Lower leg skin (tissue), 4 donors: ENCODE results near the gene PPARG. TPM values are rescaled to one million over a fixed set of nuclear protein-coding genes. Genes with fewer than 3 reads are reported as not detected.
"Not testable (repeated sequence)": the region's sequence is repeated elsewhere in the genome, so short reads cannot be mapped to it uniquely, and the experiment has no call there.

ENCODE experiments used
- DNase-seq, 2 donors: peaks; one replicate each; pipeline ENCODE4 v3.0.0-alpha.2; 2019; ENCODE audit warnings: low spot score in 2 of 2
- H3K4me3 ChIP-seq: fragments of 200-600 bp; sonication (generic); 2 replicates; pipeline ENCODE4 v1.5.1; 2017; ENCODE audit warnings: mild to moderate bottlenecking, low read depth; ENCODE audit not compliant: poor library complexity, severe bottlenecking
- POLR2A ChIP-seq, 2 donors: fragments of 450-650 bp; IDR thresholded peaks; one replicate each; pipeline ENCODE4 v1.6.1; 2016 to 2017; ENCODE audit warnings: antibody characterized with exemption in 2 of 2, mild to moderate bottlenecking in 1 of 2, moderate library complexity in 1 of 2
- WGBS, 2 donors: methylation state at CpG; one replicate each; pipeline ENCODE4 v1.1.5; 2018; 5-methylcytosine and 5-hydroxymethylcytosine counted together
- intact Hi-C: fragments of 100-400 bp; cut with DNase I; formaldehyde crosslinking; loops from one replicate; pipeline ENCODE4 v1.15.0; 2023; ENCODE audit warnings: low total_unique reads
- total RNA-seq, 4 donors: library from RNA; depleted of rRNA; stranded (reverse); fragments of >200 nt; gene quantifications; one replicate each; pipeline ENCODE4 v1.1.0, GENCODE V29; 2016
- TF ChIP-seq, protein P1 (sequence below), 3 donors: fragments of 450-650 bp; IDR thresholded peaks; one replicate each; pipeline ENCODE4 v1.5.1; 2016; ENCODE audit warnings: antibody characterized with exemption in 3 of 3, mild to moderate bottlenecking in 3 of 3, moderate library complexity in 2 of 3

PPARG gene
- total RNA-seq, 4 donors from 2014 or later: 8.4 to 14.1 (median 9.8) TPM

DNA sequence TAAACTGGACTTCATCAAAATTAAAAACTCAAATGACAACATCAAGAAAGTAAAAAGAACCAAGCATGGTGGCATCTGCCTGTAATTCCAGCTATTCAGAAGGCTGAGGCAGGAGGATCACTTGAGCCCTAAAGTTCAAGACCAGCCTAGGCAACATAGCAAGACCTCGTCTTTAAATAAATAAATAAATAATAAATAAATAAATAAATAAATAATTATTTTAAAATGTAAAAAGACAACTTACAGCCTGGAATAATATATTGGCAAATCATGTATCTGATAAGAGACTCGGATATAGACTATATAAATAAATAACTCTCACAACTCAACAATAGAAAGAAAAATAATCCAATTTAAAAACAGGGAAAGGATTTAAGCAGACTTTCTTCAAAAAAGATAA lies 4.3 kb upstream of the PPARG start:
- intact Hi-C loops: no loop called here
- TF ChIP-seq POLR2A (IDR thresholded peaks at IDR 0.05): no peak
- TF ChIP-seq, protein P1, sequence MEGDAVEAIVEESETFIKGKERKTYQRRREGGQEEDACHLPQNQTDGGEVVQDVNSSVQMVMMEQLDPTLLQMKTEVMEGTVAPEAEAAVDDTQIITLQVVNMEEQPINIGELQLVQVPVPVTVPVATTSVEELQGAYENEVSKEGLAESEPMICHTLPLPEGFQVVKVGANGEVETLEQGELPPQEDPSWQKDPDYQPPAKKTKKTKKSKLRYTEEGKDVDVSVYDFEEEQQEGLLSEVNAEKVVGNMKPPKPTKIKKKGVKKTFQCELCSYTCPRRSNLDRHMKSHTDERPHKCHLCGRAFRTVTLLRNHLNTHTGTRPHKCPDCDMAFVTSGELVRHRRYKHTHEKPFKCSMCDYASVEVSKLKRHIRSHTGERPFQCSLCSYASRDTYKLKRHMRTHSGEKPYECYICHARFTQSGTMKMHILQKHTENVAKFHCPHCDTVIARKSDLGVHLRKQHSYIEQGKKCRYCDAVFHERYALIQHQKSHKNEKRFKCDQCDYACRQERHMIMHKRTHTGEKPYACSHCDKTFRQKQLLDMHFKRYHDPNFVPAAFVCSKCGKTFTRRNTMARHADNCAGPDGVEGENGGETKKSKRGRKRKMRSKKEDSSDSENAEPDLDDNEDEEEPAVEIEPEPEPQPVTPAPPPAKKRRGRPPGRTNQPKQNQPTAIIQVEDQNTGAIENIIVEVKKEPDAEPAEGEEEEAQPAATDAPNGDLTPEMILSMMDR (IDR thresholded peaks at IDR 0.05): no peak

DNA sequence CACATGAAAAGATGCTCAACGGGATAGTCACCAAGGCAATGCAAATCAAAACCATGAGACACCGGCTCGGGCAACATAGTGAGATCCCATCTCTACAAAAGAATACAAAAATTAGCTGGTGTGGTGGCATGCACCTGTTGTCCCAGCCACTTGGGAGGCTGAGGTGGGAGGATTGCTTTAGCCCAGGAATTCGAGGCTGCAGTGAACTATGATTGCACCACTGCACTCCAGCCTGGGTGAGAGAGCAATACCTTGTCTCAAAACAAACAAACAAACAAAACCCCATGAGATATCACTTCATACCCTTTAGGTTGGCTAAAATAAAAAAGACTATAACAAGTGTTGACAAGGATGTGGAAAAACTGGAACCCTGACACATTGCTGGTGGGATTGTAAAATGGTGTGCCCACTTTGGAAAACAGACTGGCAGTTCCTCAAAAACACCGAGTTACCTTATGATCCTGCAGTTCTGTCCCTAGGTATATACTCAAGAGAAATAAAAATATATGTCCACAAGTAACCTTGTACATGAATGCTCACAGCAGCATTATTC lies 3.8 kb upstream of the PPARG start:
- DNase-seq: no peak
- TF ChIP-seq POLR2A (IDR thresholded peaks at IDR 0.05): no peak
- TF ChIP-seq, protein P1 (IDR thresholded peaks at IDR 0.05): no peak
- no peak overlapping the region for H3K4me3 ChIP-seq
- 82 to 92% methylated on average over 5 of the region's 5 CpGs for WGBS, 2 donors
- intact Hi-C loops: no loop called here

More for the DNA sequence above, 4.3 kb upstream of the PPARG start:
- H3K4me3 ChIP-seq: no peak overlapping the region
- WGBS, 2 donors: 90 to 92% methylated on average over 2 of the region's 2 CpGs
- DNase-seq: no peak

DNA sequence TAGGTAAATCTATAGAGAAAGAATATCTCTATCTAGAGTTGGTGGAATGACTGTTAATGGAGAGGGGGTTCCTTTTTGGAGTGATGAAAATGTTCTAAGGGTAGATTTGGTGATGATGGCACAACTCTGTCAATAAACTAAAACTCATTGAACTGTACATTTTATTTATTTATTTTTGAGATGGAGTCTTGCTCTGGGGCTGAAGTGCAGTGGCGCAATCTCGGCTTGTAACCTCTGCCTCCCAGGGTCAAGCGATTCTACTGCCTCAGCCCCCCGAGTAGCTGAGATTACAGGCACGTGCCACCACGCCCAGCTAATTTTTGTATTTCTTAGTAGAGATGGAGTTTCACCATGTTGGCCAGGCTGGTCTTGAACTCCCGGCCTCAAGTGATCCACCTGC lies 3.1 kb upstream of the PPARG start:
- H3K4me3 ChIP-seq, DNase-seq, intact Hi-C loops: not testable (repeated sequence)
- 91 to 99% methylated on average over 7 of the region's 7 CpGs for WGBS, 2 donors

DNA sequence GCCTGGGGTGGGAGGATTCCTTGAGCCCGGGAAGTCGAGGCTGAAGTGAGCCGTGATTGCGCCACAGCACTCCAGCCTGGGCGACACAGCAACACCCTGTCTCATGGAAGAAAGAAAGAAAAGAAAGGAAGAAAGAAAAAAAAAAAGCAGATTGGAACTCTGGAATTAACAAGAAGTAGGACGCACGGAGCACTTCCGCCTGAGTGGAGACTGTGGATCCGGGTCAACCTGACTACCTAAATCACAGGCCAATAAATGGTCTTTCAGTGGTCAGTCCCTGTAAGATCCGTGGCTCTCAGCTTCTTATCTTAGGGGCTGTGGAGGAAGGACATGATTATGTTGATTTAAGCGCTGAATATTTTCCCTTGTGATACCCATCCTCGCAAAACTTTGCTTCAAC lies 2.4 kb upstream of the PPARG start:
- intact Hi-C loops: no loop called here
- WGBS, 2 donors: 90% methylated on average over 12 of the region's 12 CpGs
- no peak for DNase-seq
- TF ChIP-seq POLR2A (IDR thresholded peaks at IDR 0.05): no peak
- TF ChIP-seq, protein P1 (IDR thresholded peaks at IDR 0.05): no peak
- no peak overlapping the region for H3K4me3 ChIP-seq

DNA sequence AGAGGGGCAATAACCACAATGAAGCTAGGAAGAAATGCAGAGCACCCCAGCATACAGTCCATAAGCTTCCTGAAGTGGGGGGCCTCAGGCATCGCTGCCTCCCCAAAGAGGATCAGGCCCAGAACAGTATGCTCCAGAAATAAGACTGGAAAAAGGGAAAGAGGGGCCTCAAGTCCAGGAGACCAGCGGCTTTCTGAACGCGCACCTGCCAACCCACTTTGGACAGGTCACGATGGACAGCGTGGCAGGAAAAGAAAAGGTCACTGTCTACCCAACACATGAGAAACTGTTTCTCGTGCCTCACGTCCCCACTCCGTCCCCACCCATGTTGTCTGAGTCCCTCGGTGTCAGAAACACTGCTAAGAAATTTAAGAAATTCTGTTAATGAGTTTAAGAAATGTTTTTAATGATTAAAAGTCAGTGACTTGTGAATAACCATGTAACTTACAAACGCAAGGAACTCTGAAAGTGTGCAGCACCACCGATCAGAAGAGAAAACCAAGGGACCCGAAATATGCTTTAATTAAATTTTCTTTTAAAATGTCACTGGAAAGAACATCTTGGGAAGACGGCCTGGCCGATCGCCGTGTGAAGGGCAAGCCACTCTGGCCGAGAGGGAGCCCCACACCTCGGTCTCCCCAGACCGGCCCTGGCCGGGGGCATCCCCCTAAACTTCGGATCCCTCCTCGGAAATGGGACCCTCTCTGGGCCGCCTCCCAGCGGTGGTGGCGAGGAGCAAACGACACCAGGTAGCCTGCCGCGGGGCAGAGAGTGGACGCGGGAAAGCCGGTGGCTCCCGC lies 1.7 kb upstream of the PPARG start:
- WGBS, 2 donors: 33 to 34% methylated on average over 26 to 28 of the region's 33 CpGs
- no peak for DNase-seq
- no peak overlapping the region for H3K4me3 ChIP-seq
- intact Hi-C loops: no loop called here
- TF ChIP-seq, protein P1 (IDR thresholded peaks at IDR 0.05): no peak
- no peak for TF ChIP-seq POLR2A (IDR thresholded peaks at IDR 0.05)

DNA sequence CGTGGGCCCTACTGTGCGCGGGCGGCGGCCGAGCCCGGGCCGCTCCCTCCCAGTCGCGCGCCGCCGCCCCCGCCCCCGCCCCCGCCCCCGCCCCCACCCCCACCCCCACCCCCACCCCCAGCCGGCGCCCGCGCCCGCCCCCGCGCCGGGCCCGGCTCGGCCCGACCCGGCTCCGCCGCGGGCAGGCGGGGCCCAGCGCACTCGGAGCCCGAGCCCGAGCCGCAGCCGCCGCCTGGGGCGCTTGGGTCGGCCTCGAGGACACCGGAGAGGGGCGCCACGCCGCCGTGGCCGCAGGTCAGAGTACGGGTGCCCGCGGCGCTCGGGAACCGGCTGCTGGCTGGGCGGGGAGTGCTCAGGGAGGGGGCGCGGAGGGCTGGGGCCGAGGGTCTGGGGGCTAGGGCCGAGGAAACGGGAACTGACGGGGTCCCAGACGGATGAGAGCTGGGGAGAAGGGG lies 1.1 kb upstream of the PPARG start:
- no peak for DNase-seq
- peak overlapping the region; percentile 62 for H3K4me3 ChIP-seq
- intact Hi-C loops: no loop called here
- TF ChIP-seq, protein P1 (IDR thresholded peaks at IDR 0.05): no peak
- TF ChIP-seq POLR2A (IDR thresholded peaks at IDR 0.05): no peak
- 1 to 2% methylated on average over 13 to 29 of the region's 63 CpGs for WGBS, 2 donors
